Cerebellar cortex (tissue), 1 donor: ENCODE measurements around the gene MRPL9.
"Not testable (repeated sequence)": the region's sequence is repeated elsewhere in the genome, so short reads cannot be mapped to it uniquely, and the experiment has no call there.

Experiments
- DNase-seq: peaks from one replicate; pipeline ENCODE4 v3.0.0-alpha.2; 2015; ENCODE audit warnings: low spot score

MRPL9 gene

DNA sequence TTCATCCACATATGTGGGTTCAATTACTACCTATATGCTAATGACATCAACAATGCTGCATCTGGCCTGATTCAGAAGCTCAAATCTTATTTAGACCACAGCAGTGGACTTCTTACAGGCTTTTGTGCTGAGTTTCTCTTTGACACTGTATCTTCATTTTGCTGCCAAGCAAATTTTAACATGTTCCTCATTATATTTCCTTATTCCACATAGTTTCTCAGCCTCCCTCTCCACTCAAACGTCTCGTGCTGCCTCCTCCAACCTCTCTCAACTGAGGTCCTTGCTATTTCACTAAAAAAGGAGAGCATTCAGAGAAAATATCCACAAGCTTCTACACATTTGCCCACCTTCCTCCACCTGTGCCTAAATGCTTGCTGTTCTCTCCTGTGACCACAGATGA is 20.5 kb upstream of the MRPL9 start:
- no peak for DNase-seq

- no peak for DNase-seq
Observed at GRCh38 chr1:151782741-151783140, 19.4 kb upstream of the MRPL9 start.

DNA sequence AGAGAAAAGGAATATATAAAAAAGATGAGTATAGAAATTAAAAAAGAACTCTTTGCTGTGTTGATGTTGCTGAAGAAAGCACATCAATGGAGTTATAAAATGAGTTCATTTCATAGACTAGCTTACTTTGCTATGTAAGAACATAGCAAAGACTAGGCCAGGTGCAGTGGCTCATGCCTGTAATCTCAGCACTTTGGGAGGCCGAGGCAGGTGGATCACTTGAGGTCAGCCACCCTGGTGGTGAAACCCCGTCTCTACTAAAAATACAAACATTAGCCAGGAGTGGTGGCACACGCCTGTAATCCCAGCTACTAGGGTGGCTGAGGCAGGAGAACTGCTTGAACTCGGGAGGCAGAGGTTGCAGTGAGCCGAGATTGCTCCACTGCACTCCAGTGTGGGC is 18.7 kb upstream of the MRPL9 start:
- DNase-seq = not testable (repeated sequence)

DNA sequence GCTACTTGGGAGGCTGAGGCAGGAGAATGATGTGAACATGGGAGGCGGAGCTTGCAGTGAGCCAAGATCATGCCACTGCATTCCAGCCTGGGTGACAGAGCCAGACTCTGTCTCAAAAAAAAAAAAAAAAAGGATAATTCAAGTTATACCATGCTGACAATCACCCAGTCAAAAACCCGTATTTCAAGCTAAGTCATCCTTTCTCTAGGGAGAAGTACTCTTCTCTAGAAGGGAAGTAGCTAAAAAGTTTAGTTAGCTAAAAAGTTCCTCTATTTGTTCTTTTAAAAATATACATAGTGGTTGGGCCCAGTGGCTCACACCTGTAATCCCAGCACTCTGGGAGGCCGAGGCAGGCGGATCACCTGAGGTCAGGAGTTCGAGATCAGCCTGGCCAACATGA is 17.4 kb upstream of the MRPL9 start:
- not testable (repeated sequence) for DNase-seq

DNA sequence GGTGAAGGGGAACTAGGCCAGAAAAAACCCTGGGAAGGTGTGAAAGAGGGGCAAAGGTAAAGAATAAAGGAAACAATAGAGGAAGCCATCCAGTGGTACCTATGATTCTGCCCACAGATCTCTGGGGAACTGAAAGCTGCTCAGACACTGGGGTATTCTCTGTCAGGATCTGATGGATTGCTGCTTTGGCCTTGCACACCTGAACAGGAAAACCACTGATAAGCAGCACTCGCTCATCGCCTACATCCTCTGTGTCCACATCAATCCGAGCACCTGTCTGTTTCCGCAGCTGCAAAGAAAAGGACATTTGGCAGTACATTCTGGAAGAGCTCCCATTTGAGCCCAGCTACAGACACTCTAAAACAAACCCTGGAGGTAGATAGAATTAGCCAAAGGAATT is 16.6 kb upstream of the MRPL9 start:
- DNase-seq = no peak

DNA sequence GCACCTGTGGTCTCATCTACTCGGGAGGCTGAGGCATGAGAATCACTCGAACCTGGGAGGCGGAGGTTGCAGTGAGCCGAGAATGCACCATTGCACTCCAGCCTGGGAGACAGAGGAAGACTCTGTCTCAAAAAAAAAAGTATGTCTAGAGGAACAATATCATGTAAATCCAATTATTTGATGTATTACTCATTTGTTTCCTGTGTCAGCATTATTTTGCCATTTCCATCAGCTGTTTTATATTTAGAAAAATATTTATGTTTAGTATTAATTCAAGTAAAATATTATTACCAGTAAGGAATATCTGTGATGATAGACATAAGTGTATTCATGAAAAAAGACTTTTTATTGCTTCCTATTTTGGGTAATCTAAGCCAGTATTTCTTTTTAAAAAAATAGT is 14.0 kb upstream of the MRPL9 start:
- DNase-seq = no peak

- DNase-seq = no peak
Observed at GRCh38 chr1:151776665-151777062, 13.4 kb upstream of the MRPL9 start.

DNA sequence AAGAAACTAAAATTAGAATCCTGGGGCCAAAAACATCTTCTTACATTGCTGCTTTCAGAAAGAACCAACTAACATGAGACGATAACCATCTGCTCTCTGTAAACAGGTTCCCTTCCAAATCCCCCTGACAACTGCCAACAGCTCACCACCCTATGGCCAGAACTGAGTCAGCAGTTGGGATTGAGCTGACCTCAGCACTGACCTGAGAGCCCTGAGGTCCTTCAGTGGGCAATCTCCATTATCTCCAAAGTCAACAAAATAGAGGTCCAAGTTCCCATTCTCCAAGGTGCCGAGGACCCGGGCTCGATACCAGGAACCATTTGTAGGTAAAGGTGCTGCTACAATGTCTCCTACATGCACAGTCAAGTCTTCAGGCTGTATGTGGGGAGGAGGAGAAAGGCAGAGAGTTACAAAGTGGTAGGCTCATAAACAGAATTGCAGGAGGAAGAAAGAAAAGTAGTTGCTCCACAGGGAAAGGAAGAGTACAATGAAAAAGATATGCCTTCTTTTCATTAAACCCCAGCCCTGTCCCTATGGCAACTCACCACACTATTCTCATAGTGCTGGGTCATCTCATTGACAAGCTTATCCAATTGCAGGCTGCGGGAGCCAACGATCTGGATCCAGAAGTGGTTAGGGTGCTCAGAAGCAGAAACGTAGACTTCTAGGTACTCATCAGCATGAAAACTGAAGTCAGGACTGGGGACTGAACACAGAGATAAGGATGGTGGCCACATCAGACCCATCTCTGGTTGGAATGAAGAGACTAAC is 12.8 kb upstream of the MRPL9 start:
- no peak for DNase-seq

DNA sequence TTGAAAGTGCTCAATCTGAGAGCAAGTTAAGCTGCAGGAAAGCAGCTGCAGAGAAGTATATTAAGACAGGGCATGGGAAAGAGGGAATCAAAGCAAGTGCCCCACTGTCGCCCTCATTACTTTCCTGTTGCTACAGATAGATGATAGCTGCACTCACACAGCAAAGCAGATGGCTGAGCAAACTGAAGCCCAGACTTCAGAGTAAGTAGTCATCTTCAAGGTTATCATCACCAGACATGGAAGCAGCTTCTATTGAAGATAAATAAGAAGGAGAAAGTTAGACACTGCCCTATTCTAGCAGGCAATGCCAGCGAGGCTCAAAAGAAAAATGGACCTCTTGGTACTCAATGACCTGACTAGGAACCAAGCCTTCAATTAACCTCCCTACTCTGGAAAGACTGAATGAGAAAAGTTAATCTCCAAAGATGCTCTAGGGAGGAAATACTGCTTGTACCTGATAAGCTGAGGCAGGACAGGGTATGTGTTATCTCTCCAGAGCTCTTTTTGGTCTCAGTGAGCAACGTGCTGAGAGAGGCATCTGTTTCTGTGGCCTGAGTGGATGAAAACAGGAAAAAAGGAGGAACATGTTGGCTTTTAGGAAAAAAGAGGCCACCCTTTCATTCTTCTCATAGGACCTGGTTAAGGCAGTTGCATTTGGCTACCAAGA is 11.1 kb upstream of the MRPL9 start:
- DNase-seq = no peak

- DNase-seq = no peak
Observed at GRCh38 chr1:151773702-151774101, 10.4 kb upstream of the MRPL9 start.

DNA sequence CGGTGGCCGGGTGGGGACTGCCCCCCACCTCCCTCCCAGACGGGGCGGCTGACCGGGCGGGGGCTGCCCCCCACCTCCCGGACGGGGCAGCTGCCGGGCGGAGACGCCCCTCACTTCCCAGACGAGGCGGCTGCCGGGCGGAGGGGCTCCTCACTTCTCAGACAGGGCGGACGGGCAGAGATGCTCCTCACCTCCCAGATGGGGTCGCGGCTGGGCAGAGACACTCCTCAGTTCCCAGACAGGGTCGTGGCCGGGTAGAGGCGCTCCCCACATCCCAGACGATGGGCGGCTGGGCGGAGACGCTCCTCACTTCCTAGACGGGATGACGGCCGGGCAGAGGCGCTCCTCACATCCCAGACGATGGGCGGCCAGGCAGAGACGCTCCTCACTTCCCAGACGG is 6.0 kb upstream of the MRPL9 start:
- not testable (repeated sequence) for DNase-seq

GRCh38 chr1:151768351-151769066 is 5.2 kb upstream of the MRPL9 start:
- DNase-seq = not testable (repeated sequence)

DNA sequence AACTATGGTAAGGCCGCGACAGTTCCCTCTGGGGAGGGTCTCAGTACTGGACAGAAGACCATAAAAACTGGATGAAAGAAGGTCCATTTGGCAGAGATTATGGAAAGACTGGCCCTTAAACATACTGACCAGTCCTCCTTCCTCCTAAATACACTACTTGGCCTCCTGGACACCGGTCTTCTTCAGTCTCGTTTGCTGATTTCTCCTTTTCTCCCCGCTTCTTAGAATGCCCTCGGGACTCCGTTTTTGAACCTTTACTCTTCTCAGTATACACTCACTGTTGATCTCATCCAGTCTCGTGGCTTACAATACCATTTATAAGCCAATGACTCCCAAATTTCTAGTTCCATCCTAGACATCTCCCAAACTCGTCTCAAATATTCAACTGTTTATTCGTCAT is 694 bp upstream of the MRPL9 start:
- no peak for DNase-seq

DNA sequence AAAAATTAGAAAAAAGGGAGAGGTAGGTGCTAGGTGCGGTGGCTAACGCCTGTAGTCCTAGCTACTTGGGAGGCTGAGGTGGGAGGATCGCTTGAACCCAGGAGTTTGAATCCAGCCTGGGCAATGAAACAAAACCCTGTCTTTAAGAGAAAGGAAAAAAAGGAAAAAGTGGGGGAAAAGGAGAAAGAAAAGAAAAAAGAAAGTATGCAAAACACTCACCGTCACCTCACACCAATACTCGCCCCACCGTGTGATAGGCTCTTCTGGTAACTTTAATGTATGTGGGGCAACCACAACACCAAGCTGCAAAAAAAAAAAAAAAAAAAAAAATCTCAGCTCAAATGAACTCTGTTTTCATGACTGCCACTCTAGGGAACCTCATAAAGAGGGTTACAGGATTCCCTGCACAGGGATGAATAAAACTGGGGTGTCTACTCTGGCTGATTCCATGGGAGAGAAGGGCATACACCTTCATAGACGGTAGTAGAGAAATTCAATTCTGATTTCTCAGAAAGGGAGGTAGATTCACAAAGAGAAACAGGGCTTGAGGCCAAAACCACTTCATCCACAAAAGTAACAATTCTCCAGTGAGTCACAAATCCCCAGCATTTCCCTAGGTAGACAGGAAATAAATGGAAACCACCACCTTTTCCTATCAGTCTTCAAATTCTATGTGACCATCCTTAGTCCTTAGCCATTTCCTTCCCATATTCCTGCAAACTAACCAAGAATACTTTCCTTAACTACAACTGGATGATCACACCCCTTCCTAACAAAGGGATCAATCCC is 2.5 kb downstream of the MRPL9 start:
- no peak for DNase-seq

- no peak for DNase-seq
Observed at GRCh38 chr1:151759241-151759640, 4.1 kb downstream of the MRPL9 start.

- DNase-seq = no peak
Observed at GRCh38 chr1:151756291-151756690, 7.0 kb downstream of the MRPL9 start.

GRCh38 chr1:151741516-151741915 is 21.8 kb downstream of the MRPL9 start:
- DNase-seq = no peak

DNA sequence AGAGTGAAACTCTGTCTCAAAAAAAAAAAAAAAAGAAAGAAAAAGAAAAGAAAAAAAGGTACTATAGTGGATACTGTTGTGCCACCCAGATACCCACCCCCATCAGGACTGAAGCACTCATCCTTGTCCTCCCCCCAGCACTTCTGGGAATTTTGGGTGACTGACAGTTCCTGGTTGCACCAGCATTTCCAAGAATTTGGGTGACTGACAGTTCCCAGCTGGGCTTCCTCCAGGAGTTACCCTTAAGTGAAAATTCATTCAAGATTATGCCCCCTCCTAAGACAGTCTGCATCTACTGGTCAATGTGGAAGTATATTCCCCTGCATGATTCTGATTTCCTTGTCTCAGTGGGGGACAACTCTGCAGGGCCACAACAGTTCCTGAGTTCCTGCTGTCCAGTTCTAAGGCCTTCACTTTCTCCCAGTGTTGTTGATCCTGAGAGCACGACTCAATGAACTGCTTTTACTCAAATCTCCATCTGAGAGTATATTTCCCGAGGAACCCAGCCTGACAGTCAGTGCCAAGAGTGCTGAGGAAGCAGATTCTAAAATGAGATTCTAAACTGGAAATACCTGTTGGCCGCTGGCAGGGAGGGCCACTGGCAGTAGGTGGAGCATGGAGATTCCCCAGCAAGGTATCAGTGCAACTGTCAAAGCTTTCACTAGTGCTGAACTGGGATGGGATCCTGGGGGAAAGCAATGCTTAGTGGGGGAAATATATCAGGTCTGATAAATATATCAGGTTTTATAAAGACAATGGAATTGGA is 23.5 kb downstream of the MRPL9 start:
- no peak for DNase-seq

DNA sequence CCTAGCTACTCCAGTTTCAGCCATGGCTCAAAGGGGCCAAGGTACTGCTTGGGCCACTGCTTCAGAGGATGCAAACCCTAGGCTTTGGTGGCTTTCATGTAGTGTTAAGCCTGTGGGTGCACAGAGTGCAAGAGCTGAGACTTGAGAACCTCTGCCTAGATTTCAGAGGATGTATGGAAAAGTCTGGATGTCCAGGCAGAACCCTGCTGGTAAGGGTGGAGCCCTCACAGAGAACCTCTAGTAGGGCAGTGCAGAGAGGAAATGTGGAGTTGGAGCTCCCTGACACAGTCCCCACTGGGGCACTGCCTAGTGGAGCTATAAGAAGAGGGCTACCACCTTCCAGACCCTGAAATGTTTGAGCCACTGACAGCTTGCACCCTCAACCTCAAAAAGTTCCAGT is 25.8 kb downstream of the MRPL9 start:
- DNase-seq = no peak

GRCh38 chr1:151737026-151737425 is 26.3 kb downstream of the MRPL9 start:
- DNase-seq = no peak

DNA sequence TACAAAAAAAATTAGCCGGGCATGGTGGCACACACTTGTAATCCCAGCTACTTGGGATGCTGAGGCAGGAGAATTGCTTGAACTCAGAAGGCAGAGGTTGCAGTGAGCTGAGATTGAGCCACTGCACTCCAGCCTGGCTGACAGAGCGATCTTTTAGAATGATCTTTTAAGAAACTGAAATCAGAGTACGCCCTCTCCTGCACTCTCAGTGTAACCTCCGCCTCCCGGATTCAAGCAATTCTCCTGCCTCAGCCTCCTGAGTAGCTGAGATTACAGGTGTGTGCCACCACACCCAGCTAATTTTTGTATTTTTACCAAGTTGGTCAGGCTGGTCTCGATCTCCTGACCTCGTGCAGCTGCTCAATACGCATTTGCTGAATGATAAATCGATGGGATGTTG is 29.3 kb downstream of the MRPL9 start:
- DNase-seq = not testable (repeated sequence)

DNA sequence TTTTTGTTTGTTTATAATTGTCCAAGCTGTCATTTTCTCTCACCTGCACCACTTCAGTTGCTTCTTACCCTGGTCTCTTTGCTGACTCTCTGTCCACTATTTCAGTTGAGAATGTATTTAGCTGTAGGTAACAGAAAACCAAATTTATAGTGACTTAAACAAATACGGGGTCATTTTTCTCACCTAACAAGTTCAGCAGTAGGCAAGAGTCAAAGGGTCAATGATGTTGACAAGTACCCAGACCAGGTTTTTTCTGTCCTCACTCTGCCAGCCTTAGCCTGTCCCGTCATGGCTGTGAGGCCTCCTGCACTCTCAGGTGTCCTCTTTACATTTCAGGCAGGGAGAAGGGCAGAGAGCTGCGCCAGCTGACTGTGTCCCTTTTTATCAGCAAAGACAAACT is 30.2 kb downstream of the MRPL9 start:
- DNase-seq = no peak
